ENCODE results near the gene SH3D21.

Gene SH3D21

GRCh38 chr1:36355811-36356210 is 49.6 kb downstream of the SH3D21 start:
- H3K9me3 ChIP-seq (ENCODE audit: control insufficient read depth, low read length), result no peaks in the 10 kb centered on the region
- H2BK15ac ChIP-seq (ENCODE audit: low read depth, poor library complexity, severe bottlenecking), result no peak overlapping the region
- no peak overlapping the region for H2AK5ac ChIP-seq (ENCODE audit: low read length, severe bottlenecking)
- peaks cover 36% of the 10 kb centered on the region for H3K4me1 ChIP-seq (ENCODE audit: control insufficient read depth, insufficient read depth, low read depth, low read length)
- no peak overlapping the region for H3K18ac ChIP-seq (ENCODE audit: low read depth in 1 of 2, low read length in 2 of 2)
- H3K4me3 ChIP-seq (ENCODE audit: insufficient read depth in 1 of 2, low read depth in 1 of 2, low read length in 2 of 2), result no peak overlapping the region
- H3K36me3 ChIP-seq (ENCODE audit: control insufficient read depth in 1 of 2, insufficient read depth in 2 of 2, low read depth in 1 of 2, low read length in 2 of 2), result peaks cover 69 to 77% of the 10 kb centered on the region in 2 experiments
- H4K91ac ChIP-seq (ENCODE audit: low read length), result no peak overlapping the region
- H3K23ac ChIP-seq (ENCODE audit: low read length in 2 of 2), result no peak overlapping the region
- H4K8ac ChIP-seq (ENCODE audit: low read length), result no peak overlapping the region
- no peak overlapping the region for H3K4ac ChIP-seq (ENCODE audit: low read depth in 1 of 2, low read length in 2 of 2)
- H3K9ac ChIP-seq (ENCODE audit: low read length), result no peak overlapping the region
- no peak overlapping the region for H2BK5ac ChIP-seq (ENCODE audit: low read depth, low read length, poor library complexity, severe bottlenecking)
- H3K27ac ChIP-seq (ENCODE audit: low read length, poor library complexity, severe bottlenecking), result no peak overlapping the region
- no peak overlapping the region for H2BK120ac ChIP-seq (ENCODE audit: low read depth, low read length)
- H3K79me1 ChIP-seq (replicated peaks; ENCODE audit: low read length, poor library complexity, severe bottlenecking), result peaks cover 35% of the 10 kb centered on the region
- no peak overlapping the region for H3K14ac ChIP-seq (ENCODE audit: low read length in 2 of 2)
- no peaks in the 10 kb centered on the region for H3K27me3 ChIP-seq (ENCODE audit: control insufficient read depth in 1 of 2, insufficient read depth in 1 of 2, low read length in 2 of 2)
- H2BK12ac ChIP-seq (ENCODE audit: low read length in 2 of 2), result no peak overlapping the region
- WGBS, result 83% methylated on average over 4 of the region's 4 CpGs
- no peak overlapping the region for H2AFZ ChIP-seq (ENCODE audit: low read depth, low read length)
- no peak for DNase-seq
- no peak overlapping the region for H3K4me2 ChIP-seq (ENCODE audit: low read length, poor library complexity, severe bottlenecking)

GRCh38 chr1:36358514-36359084 is 52.4 kb downstream of the SH3D21 start:
- 98% methylated on average over 12 of the region's 13 CpGs for WGBS

DNA sequence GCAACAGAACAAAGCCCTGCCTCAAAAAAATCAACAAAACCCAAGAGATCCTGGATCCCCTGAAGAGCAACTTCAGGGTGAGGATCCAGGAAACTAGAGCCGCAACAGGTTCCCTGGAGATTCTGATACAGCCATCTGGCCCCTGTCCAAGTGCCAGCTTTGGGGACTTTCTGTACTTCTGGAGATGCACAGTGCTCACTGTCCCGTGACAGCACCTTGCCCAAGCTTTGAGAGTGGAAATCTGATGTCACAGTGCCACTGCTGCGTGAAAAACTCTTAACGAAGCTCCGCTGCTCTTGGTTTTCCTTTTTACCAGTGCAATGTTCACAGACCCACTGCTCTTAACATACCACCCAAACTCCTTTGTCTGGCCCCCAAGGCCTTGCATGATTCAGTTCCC is 53.2 kb downstream of the SH3D21 start:
- H3K14ac ChIP-seq (ENCODE audit: low read length in 2 of 2), result no peak overlapping the region
- H4K8ac ChIP-seq (ENCODE audit: low read length), result peak overlapping the region; percentile 19
- H3K4ac ChIP-seq (ENCODE audit: low read depth in 1 of 2, low read length in 2 of 2), result no peak overlapping the region
- H3K9ac ChIP-seq (ENCODE audit: low read length), result no peak overlapping the region
- H3K9me3 ChIP-seq (ENCODE audit: control insufficient read depth, low read length), result no peaks in the 10 kb centered on the region
- H2AK5ac ChIP-seq (ENCODE audit: low read length, severe bottlenecking), result no peak overlapping the region
- H3K23ac ChIP-seq (ENCODE audit: low read length in 2 of 2), result no peak overlapping the region
- no peak overlapping the region for H2AFZ ChIP-seq (ENCODE audit: low read depth, low read length)
- H4K91ac ChIP-seq (ENCODE audit: low read length), result no peak overlapping the region
- no peak overlapping the region for H3K27ac ChIP-seq (ENCODE audit: low read length, poor library complexity, severe bottlenecking)
- no peak overlapping the region for H2BK5ac ChIP-seq (ENCODE audit: low read depth, low read length, poor library complexity, severe bottlenecking)
- no peak overlapping the region for H2BK12ac ChIP-seq (ENCODE audit: low read length in 2 of 2)
- H3K18ac ChIP-seq (ENCODE audit: low read depth in 1 of 2, low read length in 2 of 2), result no peak overlapping the region
- H3K36me3 ChIP-seq (ENCODE audit: control insufficient read depth in 1 of 2, insufficient read depth in 2 of 2, low read depth in 1 of 2, low read length in 2 of 2), result peaks cover 67 to 79% of the 10 kb centered on the region in 2 experiments
- no peak overlapping the region for H3K4me2 ChIP-seq (ENCODE audit: low read length, poor library complexity, severe bottlenecking)
- DNase-seq, result no peak
- H3K4me3 ChIP-seq (ENCODE audit: insufficient read depth in 1 of 2, low read depth in 1 of 2, low read length in 2 of 2), result no peak overlapping the region
- no peak overlapping the region for H2BK15ac ChIP-seq (ENCODE audit: low read depth, poor library complexity, severe bottlenecking)
- no peaks in the 10 kb centered on the region for H3K27me3 ChIP-seq (ENCODE audit: control insufficient read depth in 1 of 2, insufficient read depth in 1 of 2, low read length in 2 of 2)
- H3K4me1 ChIP-seq (ENCODE audit: control insufficient read depth, insufficient read depth, low read depth, low read length), result peaks cover 13% of the 10 kb centered on the region
- H3K79me1 ChIP-seq (replicated peaks; ENCODE audit: low read length, poor library complexity, severe bottlenecking), result peaks cover 39% of the 10 kb centered on the region
- WGBS, result 97% methylated on average over 5 of the region's 5 CpGs
- no peak overlapping the region for H2BK120ac ChIP-seq (ENCODE audit: low read depth, low read length)

More at GRCh38 chr1:36358514-36359084, 52.4 kb downstream of the SH3D21 start:
- H3K23ac ChIP-seq (ENCODE audit: low read length in 2 of 2), result no peak overlapping the region
- no peak for DNase-seq
- no peak overlapping the region for H3K18ac ChIP-seq (ENCODE audit: low read depth in 1 of 2, low read length in 2 of 2)
- no peak overlapping the region for H3K9ac ChIP-seq (ENCODE audit: low read length)
- H4K8ac ChIP-seq (ENCODE audit: low read length), result no peak overlapping the region
- no peaks in the 10 kb centered on the region for H3K9me3 ChIP-seq (ENCODE audit: control insufficient read depth, low read length)
- H3K14ac ChIP-seq (ENCODE audit: low read length in 2 of 2), result no peak overlapping the region
- no peak overlapping the region for H2BK5ac ChIP-seq (ENCODE audit: low read depth, low read length, poor library complexity, severe bottlenecking)
- H2BK120ac ChIP-seq (ENCODE audit: low read depth, low read length), result no peak overlapping the region
- no peak overlapping the region for H2BK15ac ChIP-seq (ENCODE audit: low read depth, poor library complexity, severe bottlenecking)
- no peak overlapping the region for H3K27ac ChIP-seq (ENCODE audit: low read length, poor library complexity, severe bottlenecking)
- H2AK5ac ChIP-seq (ENCODE audit: low read length, severe bottlenecking), result no peak overlapping the region
- H3K4ac ChIP-seq (ENCODE audit: low read depth in 1 of 2, low read length in 2 of 2), result no peak overlapping the region
- H2AFZ ChIP-seq (ENCODE audit: low read depth, low read length), result no peak overlapping the region
- no peaks in the 10 kb centered on the region for H3K27me3 ChIP-seq (ENCODE audit: control insufficient read depth in 1 of 2, insufficient read depth in 1 of 2, low read length in 2 of 2)
- H2BK12ac ChIP-seq (ENCODE audit: low read length in 2 of 2), result no peak overlapping the region
- H4K91ac ChIP-seq (ENCODE audit: low read length), result no peak overlapping the region
- H3K4me2 ChIP-seq (ENCODE audit: low read length, poor library complexity, severe bottlenecking), result no peak overlapping the region
- peaks cover 13% of the 10 kb centered on the region for H3K4me1 ChIP-seq (ENCODE audit: control insufficient read depth, insufficient read depth, low read depth, low read length)
- H3K36me3 ChIP-seq (ENCODE audit: control insufficient read depth in 1 of 2, insufficient read depth in 2 of 2, low read depth in 1 of 2, low read length in 2 of 2), result peaks cover 72 to 87% of the 10 kb centered on the region in 2 experiments
- no peak overlapping the region for H3K4me3 ChIP-seq (ENCODE audit: insufficient read depth in 1 of 2, low read depth in 1 of 2, low read length in 2 of 2)
- H3K79me1 ChIP-seq (replicated peaks; ENCODE audit: low read length, poor library complexity, severe bottlenecking), result peaks cover 41% of the 10 kb centered on the region

- peaks cover 13% of the 10 kb centered on the region for H3K4me1 ChIP-seq (ENCODE audit: control insufficient read depth, insufficient read depth, low read depth, low read length)
- H3K14ac ChIP-seq (ENCODE audit: low read length in 2 of 2), result no peak overlapping the region
- no peak overlapping the region for H4K8ac ChIP-seq (ENCODE audit: low read length)
- H2AK5ac ChIP-seq (ENCODE audit: low read length, severe bottlenecking), result no peak overlapping the region
- H3K27ac ChIP-seq (ENCODE audit: low read length, poor library complexity, severe bottlenecking), result no peak overlapping the region
- H3K23ac ChIP-seq (ENCODE audit: low read length in 2 of 2), result no peak overlapping the region
- H3K18ac ChIP-seq (ENCODE audit: low read depth in 1 of 2, low read length in 2 of 2), result no peak overlapping the region
- H3K9me3 ChIP-seq (ENCODE audit: control insufficient read depth, low read length), result no peaks in the 10 kb centered on the region
- no peak overlapping the region for H2BK12ac ChIP-seq (ENCODE audit: low read length in 2 of 2)
- no peak overlapping the region for H2BK15ac ChIP-seq (ENCODE audit: low read depth, poor library complexity, severe bottlenecking)
- peak; percentile 38 for DNase-seq
- no peak overlapping the region for H2AFZ ChIP-seq (ENCODE audit: low read depth, low read length)
- 91% methylated on average over 6 of the region's 6 CpGs for WGBS
- H2BK5ac ChIP-seq (ENCODE audit: low read depth, low read length, poor library complexity, severe bottlenecking), result no peak overlapping the region
- H3K4ac ChIP-seq (ENCODE audit: low read depth in 1 of 2, low read length in 2 of 2), result no peak overlapping the region
- peaks cover 37% of the 10 kb centered on the region for H3K79me1 ChIP-seq (replicated peaks; ENCODE audit: low read length, poor library complexity, severe bottlenecking)
- H3K27me3 ChIP-seq (ENCODE audit: control insufficient read depth in 1 of 2, insufficient read depth in 1 of 2, low read length in 2 of 2), result no peaks in the 10 kb centered on the region
- no peak overlapping the region for H3K4me2 ChIP-seq (ENCODE audit: low read length, poor library complexity, severe bottlenecking)
- H4K91ac ChIP-seq (ENCODE audit: low read length), result no peak overlapping the region
- H2BK120ac ChIP-seq (ENCODE audit: low read depth, low read length), result no peak overlapping the region
- no peak overlapping the region for H3K9ac ChIP-seq (ENCODE audit: low read length)
- no peak overlapping the region for H3K4me3 ChIP-seq (ENCODE audit: insufficient read depth in 1 of 2, low read depth in 1 of 2, low read length in 2 of 2)
- peaks cover 61 to 72% of the 10 kb centered on the region in 2 experiments for H3K36me3 ChIP-seq (ENCODE audit: control insufficient read depth in 1 of 2, insufficient read depth in 2 of 2, low read depth in 1 of 2, low read length in 2 of 2)
Observed at GRCh38 chr1:36359911-36360550, 53.9 kb downstream of the SH3D21 start.
